Hepatocyte (in vitro differentiated cells): Measurements from ENCODE around the gene LAPTM5. TPM values are rescaled to one million over a fixed set of nuclear protein-coding genes. Genes with fewer than 3 reads are reported as not detected.

Experiments used
- DNase-seq: peaks from one replicate; pipeline ENCODE4 v3.0.0-alpha.2; 2016; ENCODE audit warnings: low spot score
- H2AFZ ChIP-seq: fragments of 200-600 bp; sonication (generic); 2 replicates; pipeline ENCODE4 v1.6.0; 2016; ENCODE audit warnings: antibody characterized with exemption, mild to moderate bottlenecking
- H3K27ac ChIP-seq: fragments of 200-600 bp; sonication (generic); 2 replicates; pipeline ENCODE4 v1.5.1; 2016; ENCODE audit warnings: mild to moderate bottlenecking
- H3K27me3 ChIP-seq: fragments of 200-600 bp; sonication (generic); 2 replicates; pipeline ENCODE4 v1.6.1; 2016
- H3K36me3 ChIP-seq: fragments of 200-600 bp; sonication (generic); replicated peaks from 2 replicates; pipeline ENCODE4 v1.5.1; 2016; ENCODE audit warnings: low read depth; ENCODE audit not compliant: insufficient read depth
- H3K4me1 ChIP-seq: fragments of 200-600 bp; sonication (generic); 2 replicates; pipeline ENCODE4 v1.5.1; 2016; ENCODE audit warnings: mild to moderate bottlenecking, moderate library complexity; ENCODE audit not compliant: insufficient read depth
- H3K4me2 ChIP-seq: fragments of 200-600 bp; sonication (generic); 2 replicates; pipeline ENCODE4 v1.6.0; 2016
- H3K4me3 ChIP-seq: fragments of 200-600 bp; sonication (generic); 2 replicates; pipeline ENCODE4 v1.5.1; 2016; ENCODE audit warnings: mild to moderate bottlenecking
- H3K79me2 ChIP-seq: fragments of 200-600 bp; sonication (generic); 2 replicates; pipeline ENCODE4 v1.6.0; 2017; ENCODE audit warnings: mild to moderate bottlenecking
- H3K9me2 ChIP-seq: fragments of 200-600 bp; sonication (generic); replicated peaks from 2 replicates; pipeline ENCODE4 v1.6.0; 2017; ENCODE audit warnings: mild to moderate bottlenecking; ENCODE audit not compliant: insufficient read depth
- H3K9me3 ChIP-seq: fragments of 200-600 bp; sonication (generic); 2 replicates; pipeline ENCODE4 v1.5.1; 2016; ENCODE audit warnings: low read depth, mild to moderate bottlenecking
- H4K20me1 ChIP-seq: fragments of 200-600 bp; sonication (generic); 2 replicates; pipeline ENCODE4 v1.6.0; 2016; ENCODE audit warnings: mild to moderate bottlenecking; ENCODE audit not compliant: insufficient read depth, poor library complexity, severe bottlenecking
- EZH2 ChIP-seq: fragments of 200-600 bp; sonication (generic); IDR thresholded peaks from 2 replicates; pipeline ENCODE4 v1.6.1; 2016; ENCODE audit warnings: antibody characterized with exemption, mild to moderate bottlenecking, borderline replicate concordance
- EZH2phosphoT487 ChIP-seq: fragments of 200-600 bp; sonication (generic); IDR thresholded peaks from one replicate; pipeline ENCODE4 v1.6.1; 2018; ENCODE audit warnings: antibody characterized with exemption, mild to moderate bottlenecking, low read depth, moderate library complexity; ENCODE audit not compliant: unreplicated experiment, severe bottlenecking
- WGBS: methylation state at CpG from one replicate; pipeline ENCODE4 v1.1.6; 2016; ENCODE audit warnings: low lambda C conversion rate; ENCODE audit errors: missing lambda C conversion rate; 5-methylcytosine and 5-hydroxymethylcytosine counted together
- polyA plus RNA-seq: library from polyadenylated mRNA; unstranded; fragments of >200 nt; fragmentation: Nextera tagmentation; extraction: Ambion mirVana; gene quantifications from 2 replicates; pipeline ENCODE4 v1.2.1, GENCODE V29; 2016
- total RNA-seq: library from RNA; depleted of rRNA; stranded (reverse); fragments of >200 nt; gene quantifications from 2 replicates; pipeline ENCODE4 v1.2.3, GENCODE V29; 2014
- TF ChIP-seq, protein P1 (sequence below): fragments of 200-600 bp; sonication (generic); IDR thresholded peaks from 2 replicates; pipeline ENCODE4 v1.5.1; 2016; ENCODE audit warnings: antibody characterized with exemption, mild to moderate bottlenecking; ENCODE audit not compliant: poor library complexity

The LAPTM5 gene
- total and polyA plus RNA-seq, 2 experiments from 2014 or later = 2.6 to 3.2 TPM

DNA sequence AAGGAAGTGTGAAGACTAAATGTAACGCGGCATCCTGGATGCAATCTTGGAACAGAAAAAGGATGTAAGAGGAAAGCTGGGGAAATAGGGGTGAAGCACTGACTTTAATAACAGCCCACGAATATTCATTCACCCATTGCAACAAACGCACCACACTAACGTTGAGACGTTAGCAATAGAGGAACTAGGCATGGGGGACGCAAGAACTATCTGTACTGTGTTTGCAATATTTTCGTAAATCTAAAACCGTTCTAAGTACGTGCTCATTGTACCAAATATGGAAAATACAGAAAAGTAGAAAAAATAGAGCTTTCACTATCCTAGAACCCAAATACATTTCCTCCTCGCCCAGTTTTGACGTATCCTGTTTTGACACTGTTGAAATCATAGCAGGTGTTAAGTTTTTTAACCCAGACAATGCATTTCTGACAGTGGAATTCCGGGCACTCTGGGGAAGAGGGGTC is 3.9 kb downstream of the LAPTM5 start:
- Histone ChIP-seq H3K27me3 (peaks cover 2% of the 10 kb centered on the region), H3K36me3 (no peaks in the 10 kb centered on the region), H3K4me1 (no peaks in the 10 kb centered on the region), H3K4me2 (no peak overlapping the region), H3K4me3 (no peak overlapping the region), H3K9me3 (no peaks in the 10 kb centered on the region), H3K27ac (no peak overlapping the region), H4K20me1 (no peaks in the 10 kb centered on the region), H3K9me2 (no peaks in the 10 kb centered on the region), H3K79me2 (no peaks in the 10 kb centered on the region), H2AFZ (no peak overlapping the region)
- 92% methylated on average over 13 of the region's 13 CpGs for WGBS
- no peak for DNase-seq
- TF ChIP-seq, protein P1, sequence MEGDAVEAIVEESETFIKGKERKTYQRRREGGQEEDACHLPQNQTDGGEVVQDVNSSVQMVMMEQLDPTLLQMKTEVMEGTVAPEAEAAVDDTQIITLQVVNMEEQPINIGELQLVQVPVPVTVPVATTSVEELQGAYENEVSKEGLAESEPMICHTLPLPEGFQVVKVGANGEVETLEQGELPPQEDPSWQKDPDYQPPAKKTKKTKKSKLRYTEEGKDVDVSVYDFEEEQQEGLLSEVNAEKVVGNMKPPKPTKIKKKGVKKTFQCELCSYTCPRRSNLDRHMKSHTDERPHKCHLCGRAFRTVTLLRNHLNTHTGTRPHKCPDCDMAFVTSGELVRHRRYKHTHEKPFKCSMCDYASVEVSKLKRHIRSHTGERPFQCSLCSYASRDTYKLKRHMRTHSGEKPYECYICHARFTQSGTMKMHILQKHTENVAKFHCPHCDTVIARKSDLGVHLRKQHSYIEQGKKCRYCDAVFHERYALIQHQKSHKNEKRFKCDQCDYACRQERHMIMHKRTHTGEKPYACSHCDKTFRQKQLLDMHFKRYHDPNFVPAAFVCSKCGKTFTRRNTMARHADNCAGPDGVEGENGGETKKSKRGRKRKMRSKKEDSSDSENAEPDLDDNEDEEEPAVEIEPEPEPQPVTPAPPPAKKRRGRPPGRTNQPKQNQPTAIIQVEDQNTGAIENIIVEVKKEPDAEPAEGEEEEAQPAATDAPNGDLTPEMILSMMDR = no peak
- no peak for TF ChIP-seq EZH2phosphoT487
- no peak for TF ChIP-seq EZH2

DNA sequence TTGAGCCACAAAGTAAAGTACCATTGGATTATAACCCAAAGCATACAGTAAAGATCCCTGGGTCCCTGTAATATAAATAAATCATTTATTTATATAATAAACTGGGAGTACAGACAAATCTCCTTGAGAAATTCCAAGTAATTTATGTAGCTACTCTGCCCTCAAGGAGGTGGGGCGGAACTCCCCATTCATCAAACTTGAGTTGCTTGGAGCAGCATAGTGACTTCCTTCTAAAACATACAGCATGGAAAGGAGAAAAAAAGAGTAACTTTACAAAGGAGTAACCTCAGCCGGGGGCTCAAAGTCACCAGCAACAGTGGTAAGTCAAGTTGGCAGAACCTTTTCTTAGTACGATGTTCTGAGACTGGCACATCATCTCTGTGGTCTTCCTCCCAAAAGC is 4.5 kb downstream of the LAPTM5 start:
- Histone ChIP-seq H3K4me1 (no peaks in the 10 kb centered on the region), H3K4me3 (no peak overlapping the region)
- WGBS = 93% methylated on average over 3 of the region's 3 CpGs

DNA sequence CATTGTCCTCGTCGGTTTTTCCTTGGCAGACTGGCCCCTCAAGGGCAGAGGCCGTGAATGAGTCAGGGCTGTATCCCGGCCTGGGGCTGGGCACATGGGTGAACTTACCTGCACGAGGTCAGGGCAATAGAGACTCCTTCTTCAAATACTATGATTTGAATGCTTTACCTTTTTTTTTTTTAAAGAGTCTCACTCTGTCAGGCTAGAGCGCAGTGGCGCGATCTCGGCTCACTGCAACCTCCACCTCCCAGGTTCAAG is 5.0 kb downstream of the LAPTM5 start:
- TF ChIP-seq EZH2phosphoT487 (no peak), EZH2 (no peak)
- TF ChIP-seq, protein P1 = no peak
- no peak overlapping the region for H3K4me3 ChIP-seq

More for the DNA sequence above, 4.5 kb downstream of the LAPTM5 start:
- H3K36me3 ChIP-seq = no peaks in the 10 kb centered on the region
- TF ChIP-seq EZH2 (no peak), EZH2phosphoT487 (no peak)
- TF ChIP-seq, protein P1 = no peak
- H3K4me2 ChIP-seq = no peak overlapping the region
- H3K9me2 ChIP-seq = no peaks in the 10 kb centered on the region
- H4K20me1 ChIP-seq = no peaks in the 10 kb centered on the region
- DNase-seq = no peak
- no peak overlapping the region for H3K27ac ChIP-seq
- H2AFZ ChIP-seq = no peak overlapping the region
- H3K9me3 ChIP-seq = no peaks in the 10 kb centered on the region
- no peaks in the 10 kb centered on the region for H3K79me2 ChIP-seq
- peaks cover 2% of the 10 kb centered on the region for H3K27me3 ChIP-seq

More for the DNA sequence above, 5.0 kb downstream of the LAPTM5 start:
- Histone ChIP-seq H3K9me3 (no peaks in the 10 kb centered on the region), H3K4me2 (no peak overlapping the region), H3K36me3 (no peaks in the 10 kb centered on the region), H3K4me1 (no peaks in the 10 kb centered on the region), H3K9me2 (no peaks in the 10 kb centered on the region), H2AFZ (no peak overlapping the region), H3K27me3 (peaks cover 2% of the 10 kb centered on the region), H3K27ac (no peak overlapping the region), H3K79me2 (no peaks in the 10 kb centered on the region), H4K20me1 (no peaks in the 10 kb centered on the region)
- no peak for DNase-seq
- WGBS = 87% methylated on average over 9 of the region's 9 CpGs
